HG02798 (cell line): ENCODE results near the gene JSRP1.

Source experiments
- ATAC-seq: cut with Tn5 transposase; IDR thresholded peaks from one replicate; pipeline ENCODE4 v1.9.1; 2021; ENCODE audit warnings: mild to moderate bottlenecking; ENCODE audit not compliant: unreplicated experiment, poor library complexity

The JSRP1 gene

GRCh38 chr19:2224754-2225349 is 31.4 kb downstream of the JSRP1 start:
- no peak for ATAC-seq

- peak; percentile 36 for ATAC-seq
Measured at GRCh38 chr19:2223959-2224358, 32.3 kb downstream of the JSRP1 start.

- ATAC-seq, result no peak
Measured at GRCh38 chr19:2223391-2223790, 32.8 kb downstream of the JSRP1 start.

GRCh38 chr19:2221918-2222317 is 34.3 kb downstream of the JSRP1 start:
- no peak for ATAC-seq

GRCh38 chr19:2221250-2221831 is 34.9 kb downstream of the JSRP1 start:
- no peak for ATAC-seq

GRCh38 chr19:2219726-2220125 is 36.5 kb downstream of the JSRP1 start:
- no peak for ATAC-seq

GRCh38 chr19:2217591-2217990 is 38.6 kb downstream of the JSRP1 start:
- ATAC-seq, result no peak

GRCh38 chr19:2216361-2217225 is 39.6 kb downstream of the JSRP1 start:
- ATAC-seq, result no peak

GRCh38 chr19:2215281-2215751 is 40.9 kb downstream of the JSRP1 start:
- peak; percentile 66 for ATAC-seq

GRCh38 chr19:2214251-2214650 is 42.0 kb downstream of the JSRP1 start:
- no peak for ATAC-seq

- ATAC-seq, result no peak
Measured at GRCh38 chr19:2213799-2214198, 42.4 kb downstream of the JSRP1 start.

GRCh38 chr19:2212861-2213711 is 43.1 kb downstream of the JSRP1 start:
- ATAC-seq, result no peak

- no peak for ATAC-seq
Measured at GRCh38 chr19:2210987-2211740, 45.1 kb downstream of the JSRP1 start.

- no peak for ATAC-seq
Measured at GRCh38 chr19:2210206-2210605, 46.0 kb downstream of the JSRP1 start.

GRCh38 chr19:2209408-2209807 is 46.8 kb downstream of the JSRP1 start:
- ATAC-seq, result no peak

- no peak for ATAC-seq
Measured at GRCh38 chr19:2208975-2209374, 47.2 kb downstream of the JSRP1 start.

- ATAC-seq, result no peak
Measured at GRCh38 chr19:2207991-2208860, 48.0 kb downstream of the JSRP1 start.

GRCh38 chr19:2207008-2207407 is 49.2 kb downstream of the JSRP1 start:
- no peak for ATAC-seq

GRCh38 chr19:2202366-2202765 is 53.9 kb downstream of the JSRP1 start:
- no peak for ATAC-seq
